Effector memory CD8-positive, alpha-beta T cell (primary cell): ENCODE results near the gene PLEKHS1.

Source experiments
- ATAC-seq: fragments of 150-1000 bp; cut with Tn5 transposase; replicated peaks from 2 replicates; pipeline ENCODE4 v1.10.0; 2021; ENCODE audit warnings: mild to moderate bottlenecking, moderate library complexity
- DNase-seq, 3 experiments: peaks; one replicate each; pipeline ENCODE4 v3.0.0; 2021
- H3K27ac Mint-ChIP-seq, 2 donors: one replicate each; pipeline ENCODE4 v1.8.0; 2022; ENCODE audit warnings: mild to moderate bottlenecking in 2 of 2, mixed read lengths in 2 of 2, moderate library complexity in 2 of 2
- H3K27me3 Mint-ChIP-seq, 2 donors: one replicate each; pipeline ENCODE4 v1.8.0; 2022; ENCODE audit warnings: mixed read lengths in 2 of 2
- H3K36me3 Mint-ChIP-seq: one replicate; pipeline ENCODE4 v1.8.0; 2022; ENCODE audit warnings: mild to moderate bottlenecking, moderate library complexity, mixed read lengths; ENCODE audit not compliant: insufficient read depth
- H3K4me1 Mint-ChIP-seq, 2 donors: one replicate each; pipeline ENCODE4 v1.8.0; 2022; ENCODE audit warnings: low read depth in 2 of 2, mixed read lengths in 2 of 2
- H3K4me3 Mint-ChIP-seq, 2 donors: one replicate each; pipeline ENCODE4 v1.8.0; 2022; ENCODE audit warnings: mild to moderate bottlenecking in 2 of 2, mixed read lengths in 2 of 2, moderate library complexity in 2 of 2
- H3K9me3 Mint-ChIP-seq, 2 donors: one replicate each; pipeline ENCODE4 v1.8.0; 2022; ENCODE audit warnings: mixed read lengths in 2 of 2
- total RNA-seq, 9 experiments: gene quantifications; one replicate each; lab custom pipeline; 2026; lab: John Stamatoyannopoulos, UW

The PLEKHS1 gene
- total RNA-seq: 0 to 0.12 (median 0.07) reads per million in 9 experiments

DNA sequence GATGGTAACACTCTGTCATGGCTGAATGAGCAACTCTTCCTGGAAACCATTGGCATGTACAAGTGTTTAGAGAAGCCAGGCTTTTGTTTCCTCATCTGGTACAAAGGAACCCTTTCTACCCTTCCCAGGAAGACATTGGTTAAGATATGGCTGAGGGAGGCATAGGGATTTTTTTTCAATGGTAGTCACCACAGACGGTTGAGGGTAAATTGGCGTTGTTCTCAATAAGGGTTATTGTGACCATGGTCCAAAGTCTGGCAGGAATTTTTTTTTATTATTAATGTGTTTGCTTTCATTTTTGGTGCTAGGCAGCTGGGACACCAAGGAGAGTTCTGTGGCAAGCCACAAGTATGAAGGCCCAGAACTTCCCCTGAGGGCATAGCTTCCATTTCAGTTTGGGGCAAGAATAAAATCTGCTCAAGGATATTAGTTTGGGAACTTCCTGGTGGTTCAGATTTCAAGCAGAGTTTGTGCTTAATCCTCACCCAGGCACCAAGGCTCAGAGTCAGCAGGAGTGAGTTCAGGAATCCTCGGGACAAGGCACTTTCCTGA, at the start of gene PLEKHS1:
TSS of gene PLEKHS1 (plus strand) at position 502 of the 552 bp plus-strand sequence. CDS start 3,596 bp downstream, outside the sequence.
- no peak within 1 kb of the TSS for H3K27ac Mint-ChIP-seq
- no peaks in the 10 kb centered on the region for H3K4me1 Mint-ChIP-seq
- peaks cover 27 to 51% of the 10 kb centered on the region in 2 donors for H3K27me3 Mint-ChIP-seq
- no peaks in the 10 kb centered on the region for H3K36me3 Mint-ChIP-seq
- ATAC-seq: no peak
- no peak within 1 kb of the TSS for H3K4me3 Mint-ChIP-seq
- no peaks in the 10 kb centered on the region for H3K9me3 Mint-ChIP-seq
- no peak for DNase-seq

DNA sequence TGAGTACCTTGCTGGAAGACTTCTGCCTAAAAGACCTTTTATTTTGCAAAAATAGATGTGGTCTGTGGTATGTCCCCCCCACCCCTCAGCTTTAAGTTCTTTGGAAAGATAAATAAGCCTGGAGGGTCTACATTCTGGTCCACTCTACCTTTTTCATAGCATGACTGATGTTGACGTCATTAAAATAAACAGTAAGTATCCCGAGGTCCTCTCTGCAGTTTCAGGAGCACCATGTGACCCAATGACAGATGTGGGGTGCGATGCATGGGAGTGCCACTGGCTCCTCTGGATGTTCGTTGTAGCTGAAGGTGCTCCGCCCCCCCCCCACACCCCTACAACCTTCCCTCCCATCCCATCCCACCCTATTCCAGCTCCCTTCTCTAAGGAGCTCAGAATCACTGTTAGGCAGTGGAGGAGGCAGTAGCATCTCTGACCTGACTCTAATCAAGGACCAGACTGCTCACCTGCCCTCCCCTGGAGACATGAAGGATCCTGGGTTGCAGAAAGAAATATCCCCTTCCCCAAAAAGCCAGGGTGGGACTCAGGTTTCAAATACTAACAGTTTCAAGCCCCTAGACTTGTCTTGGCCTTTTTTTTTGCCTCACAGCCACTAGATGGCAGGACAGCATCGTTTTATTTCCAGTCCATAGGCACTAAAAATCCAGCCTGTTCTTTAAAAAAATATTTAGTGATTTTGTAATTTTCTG, 46.7 kb upstream of the PLEKHS1 start:
- Mint-ChIP-seq H3K36me3 (peaks cover 20% of the 10 kb centered on the region), H3K27me3 (no peaks in the 10 kb centered on the region), H3K4me3 (no peak overlapping the region), H3K27ac (no peak overlapping the region), H3K9me3 (no peaks in the 10 kb centered on the region), H3K4me1 (peaks cover 19 to 30% of the 10 kb centered on the region in 2 donors)
- DNase-seq: peak in 2 of 3 experiments; percentile 10 to 16
- ATAC-seq: no peak

DNA sequence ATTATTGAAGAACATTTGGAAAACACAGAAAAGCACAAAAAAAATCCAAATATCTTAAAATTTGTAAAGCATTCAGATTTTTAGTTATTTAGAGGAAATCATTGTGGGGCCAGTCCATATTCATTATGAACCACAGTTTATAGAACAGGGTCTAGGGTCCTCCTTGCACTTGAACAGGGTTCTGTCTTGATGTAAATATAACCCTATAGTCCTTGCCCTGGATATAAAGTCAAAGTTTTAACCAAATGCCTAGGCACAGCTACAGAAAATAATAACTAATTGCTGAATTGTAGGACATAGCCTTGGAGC, 46.2 kb upstream of the PLEKHS1 start:
- Mint-ChIP-seq H3K36me3 (peaks cover 20% of the 10 kb centered on the region), H3K4me3 (no peak overlapping the region), H3K27ac (peak overlapping the region in 1 of 2 donors; percentile 66), H3K9me3 (no peaks in the 10 kb centered on the region), H3K4me1 (peaks cover 24 to 34% of the 10 kb centered on the region in 2 donors), H3K27me3 (no peaks in the 10 kb centered on the region)
- ATAC-seq (no peak), DNase-seq (no peak)

DNA sequence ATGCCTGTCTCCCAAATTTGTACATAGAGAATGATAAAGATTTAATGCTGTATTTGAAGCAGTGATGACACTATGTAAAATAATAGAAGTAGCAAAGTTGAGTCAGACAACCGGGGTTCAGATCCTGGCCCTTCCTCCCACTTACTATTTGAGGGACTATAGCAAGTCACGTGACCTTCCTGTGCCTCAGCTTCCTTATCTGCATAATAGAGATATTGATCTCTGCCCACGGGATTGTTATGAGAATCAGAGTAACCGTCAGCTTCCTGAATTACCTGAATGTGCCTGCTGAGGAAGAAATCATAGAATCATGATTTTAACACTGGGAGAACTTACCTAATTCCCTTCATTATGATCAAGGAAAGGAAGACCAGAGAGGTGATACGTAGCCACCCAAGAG, 44.9 kb upstream of the PLEKHS1 start:
- Mint-ChIP-seq H3K4me1 (peaks cover 26 to 30% of the 10 kb centered on the region in 2 donors), H3K36me3 (peaks cover 13% of the 10 kb centered on the region), H3K4me3 (no peak overlapping the region), H3K9me3 (no peaks in the 10 kb centered on the region), H3K27ac (peak overlapping the region; percentile 36 to 66), H3K27me3 (no peaks in the 10 kb centered on the region)
- ATAC-seq: no peak
- DNase-seq: no peak

DNA sequence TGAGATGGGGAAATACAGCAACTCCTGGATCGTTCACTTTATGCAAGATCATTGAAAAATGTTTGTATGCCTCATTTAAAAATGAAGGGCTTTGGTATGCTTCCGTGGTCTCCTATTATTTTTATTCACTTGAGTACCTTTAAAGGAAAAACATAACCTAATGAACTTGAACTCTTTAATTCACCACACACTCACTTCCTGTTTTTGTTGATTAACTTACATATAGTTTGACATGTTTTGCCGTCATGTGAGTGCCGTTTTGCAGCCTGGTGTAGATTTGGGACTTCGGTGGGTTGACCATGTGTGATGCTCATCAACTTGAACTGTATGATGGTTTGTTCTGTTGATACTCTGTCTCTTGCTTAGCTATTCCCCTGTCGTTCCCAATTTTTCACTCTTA, 42.8 kb upstream of the PLEKHS1 start:
- no peak for DNase-seq
- H3K9me3 Mint-ChIP-seq: no peaks in the 10 kb centered on the region
- peaks cover 26 to 30% of the 10 kb centered on the region in 2 donors for H3K4me1 Mint-ChIP-seq
- H3K4me3 Mint-ChIP-seq: no peak overlapping the region
- no peaks in the 10 kb centered on the region for H3K27me3 Mint-ChIP-seq
- H3K36me3 Mint-ChIP-seq: peaks cover 14% of the 10 kb centered on the region
- H3K27ac Mint-ChIP-seq: peak overlapping the region in 1 of 2 donors; percentile 65
- no peak for ATAC-seq

DNA sequence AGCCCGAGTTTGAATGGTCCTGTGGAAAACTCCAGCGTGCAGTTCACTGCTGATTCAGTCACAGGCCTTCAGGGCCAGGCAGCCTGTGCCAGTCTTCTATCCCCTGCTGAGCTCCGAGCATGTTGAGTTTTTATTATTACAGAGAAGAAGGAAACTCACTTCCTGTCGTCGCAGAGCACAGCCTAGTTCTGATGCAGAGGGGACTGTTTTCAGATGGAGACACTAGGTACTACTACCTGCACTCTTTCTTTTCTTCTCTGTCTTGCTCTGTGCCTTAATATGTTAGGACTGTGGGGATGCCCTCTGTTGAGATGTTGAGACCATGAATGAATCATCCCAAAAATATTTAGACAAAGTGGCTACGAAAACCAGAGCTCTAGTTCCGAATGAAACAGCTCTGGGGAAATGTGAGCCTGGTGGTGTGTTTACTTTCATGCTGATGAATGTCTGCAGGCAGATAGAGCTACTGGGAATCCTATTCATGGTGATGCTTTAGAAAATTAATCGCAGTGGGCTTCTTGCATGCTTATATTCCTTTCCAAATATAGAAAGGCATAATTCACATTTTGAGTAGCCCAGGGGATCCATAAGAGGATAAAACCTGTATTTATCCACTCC, 42.2 kb upstream of the PLEKHS1 start:
- Mint-ChIP-seq H3K9me3 (no peaks in the 10 kb centered on the region), H3K4me3 (no peak overlapping the region), H3K27me3 (no peaks in the 10 kb centered on the region), H3K4me1 (peaks cover 26 to 30% of the 10 kb centered on the region in 2 donors), H3K27ac (peak overlapping the region in 1 of 2 donors; percentile 65), H3K36me3 (peaks cover 18% of the 10 kb centered on the region)
- DNase-seq (no peak), ATAC-seq (no peak)

DNA sequence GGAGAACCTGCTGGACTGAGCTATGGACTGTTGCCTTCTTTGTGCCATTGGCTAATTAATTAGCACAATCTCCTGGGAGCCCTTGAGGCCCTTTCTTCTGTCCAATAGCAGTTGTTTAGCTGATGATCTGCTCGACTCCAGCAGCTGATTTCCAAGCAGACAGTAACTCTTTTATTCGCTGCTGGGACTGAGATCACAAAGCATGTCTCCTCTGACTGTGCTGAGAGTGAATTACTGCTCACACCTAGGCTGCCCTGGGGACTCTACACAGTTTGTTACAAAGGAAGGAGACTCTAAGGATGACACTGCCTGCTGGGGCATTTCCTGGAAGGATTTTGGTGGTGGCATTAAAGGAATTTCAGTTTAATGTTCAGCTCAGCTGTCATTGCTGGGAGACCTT, 40.3 kb upstream of the PLEKHS1 start:
- Mint-ChIP-seq H3K4me3 (no peak overlapping the region), H3K9me3 (peaks cover 0 to 3% of the 10 kb centered on the region in 2 donors), H3K27me3 (no peaks in the 10 kb centered on the region), H3K4me1 (peaks cover 26 to 30% of the 10 kb centered on the region in 2 donors), H3K36me3 (peaks cover 22% of the 10 kb centered on the region), H3K27ac (peak overlapping the region in 1 of 2 donors; percentile 72)
- DNase-seq (no peak), ATAC-seq (no peak)

DNA sequence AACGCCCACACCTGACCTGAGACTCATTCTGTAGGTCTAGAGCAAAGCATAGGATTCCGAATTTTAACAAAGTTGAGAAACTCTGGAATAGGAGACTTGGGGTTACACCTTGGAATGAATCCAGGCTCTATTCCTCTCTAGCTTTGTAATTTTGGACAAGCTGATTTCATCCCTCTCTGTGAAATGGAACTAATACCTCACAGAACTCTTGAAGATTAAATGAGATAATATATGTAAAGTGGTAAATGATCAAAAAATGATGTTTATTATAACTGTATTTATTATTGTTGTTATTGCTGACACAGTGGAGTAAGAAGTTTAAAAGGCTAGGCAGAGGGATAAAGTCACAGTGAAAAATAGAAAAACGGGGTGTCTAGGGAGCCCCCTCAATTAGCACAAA, 39.5 kb upstream of the PLEKHS1 start:
- peaks cover 22 to 29% of the 10 kb centered on the region in 2 donors for H3K4me1 Mint-ChIP-seq
- peaks cover 22% of the 10 kb centered on the region for H3K36me3 Mint-ChIP-seq
- H3K27me3 Mint-ChIP-seq: no peaks in the 10 kb centered on the region
- H3K27ac Mint-ChIP-seq: no peak overlapping the region
- no peak for DNase-seq
- H3K9me3 Mint-ChIP-seq: peaks cover 0 to 3% of the 10 kb centered on the region in 2 donors
- ATAC-seq: no peak
- no peak overlapping the region for H3K4me3 Mint-ChIP-seq

DNA sequence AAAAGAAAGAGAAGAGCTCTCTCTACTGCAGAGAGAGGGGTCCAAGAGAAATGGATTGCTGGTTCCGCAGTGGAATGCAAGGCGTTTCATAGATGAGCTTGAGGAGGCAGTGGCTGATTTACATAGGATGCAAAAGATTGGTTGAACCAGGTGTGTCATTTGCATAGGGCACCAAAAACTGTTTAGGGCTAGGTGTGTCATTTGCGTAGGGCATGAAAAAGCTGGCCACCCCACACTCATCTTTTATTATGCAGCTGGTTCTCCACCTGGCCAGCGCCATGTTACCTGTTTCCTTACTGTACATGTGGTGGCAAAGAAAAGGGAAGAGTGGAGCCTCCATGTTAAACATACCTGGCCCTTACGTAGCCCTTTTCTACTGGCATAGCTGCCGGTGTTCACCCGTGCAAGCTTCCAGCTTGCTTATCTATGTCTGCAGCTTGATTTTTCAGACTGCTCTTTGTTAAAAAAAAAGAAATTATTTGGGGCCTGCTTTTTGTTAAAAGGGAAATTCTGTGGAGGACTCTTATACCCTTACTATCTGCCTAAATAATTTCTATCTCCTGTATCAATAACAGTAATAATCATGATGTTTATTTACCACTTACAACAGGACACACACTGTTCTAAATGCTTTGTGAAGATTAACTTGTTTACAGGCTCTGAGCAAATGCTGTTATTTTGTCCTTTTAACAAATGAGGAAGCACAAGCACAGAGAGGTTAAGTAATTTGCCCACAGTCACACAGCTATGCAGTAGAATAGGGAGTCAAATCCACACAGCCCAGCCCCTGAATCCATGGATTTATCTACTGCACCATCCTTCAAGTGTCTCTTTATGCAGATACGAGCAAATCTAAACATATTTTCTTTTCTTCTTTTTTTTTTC, 38.5 kb upstream of the PLEKHS1 start:
- Mint-ChIP-seq H3K9me3 (peaks cover 0 to 3% of the 10 kb centered on the region in 2 donors), H3K27me3 (no peaks in the 10 kb centered on the region), H3K27ac (no peak overlapping the region), H3K4me1 (peaks cover 19 to 24% of the 10 kb centered on the region in 2 donors), H3K4me3 (no peak overlapping the region), H3K36me3 (peaks cover 29% of the 10 kb centered on the region)
- ATAC-seq: no peak
- no peak for DNase-seq

DNA sequence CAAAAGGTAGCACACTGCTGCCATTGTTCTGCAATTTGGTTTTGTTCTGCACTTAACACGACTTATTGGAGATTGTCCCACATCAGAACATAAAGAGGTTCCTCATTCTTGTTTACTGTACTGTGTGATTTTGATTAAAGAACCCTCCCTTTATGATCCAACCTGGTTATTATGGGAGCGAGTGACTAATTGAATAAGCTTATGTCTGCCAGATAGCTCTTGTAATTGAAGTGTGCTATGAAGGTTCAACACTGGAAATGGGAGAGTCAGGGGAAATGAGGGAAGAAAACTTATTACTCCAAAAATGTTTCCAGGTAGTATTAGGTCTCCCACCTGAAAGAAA, 37.9 kb upstream of the PLEKHS1 start:
- H3K27me3 Mint-ChIP-seq: no peaks in the 10 kb centered on the region
- H3K36me3 Mint-ChIP-seq: peaks cover 31% of the 10 kb centered on the region
- DNase-seq (no peak), ATAC-seq (no peak)
- H3K27ac Mint-ChIP-seq: no peak overlapping the region
- no peak overlapping the region for H3K4me3 Mint-ChIP-seq
- peaks cover 0 to 3% of the 10 kb centered on the region in 2 donors for H3K9me3 Mint-ChIP-seq
- peaks cover 19% of the 10 kb centered on the region in 2 donors for H3K4me1 Mint-ChIP-seq

DNA sequence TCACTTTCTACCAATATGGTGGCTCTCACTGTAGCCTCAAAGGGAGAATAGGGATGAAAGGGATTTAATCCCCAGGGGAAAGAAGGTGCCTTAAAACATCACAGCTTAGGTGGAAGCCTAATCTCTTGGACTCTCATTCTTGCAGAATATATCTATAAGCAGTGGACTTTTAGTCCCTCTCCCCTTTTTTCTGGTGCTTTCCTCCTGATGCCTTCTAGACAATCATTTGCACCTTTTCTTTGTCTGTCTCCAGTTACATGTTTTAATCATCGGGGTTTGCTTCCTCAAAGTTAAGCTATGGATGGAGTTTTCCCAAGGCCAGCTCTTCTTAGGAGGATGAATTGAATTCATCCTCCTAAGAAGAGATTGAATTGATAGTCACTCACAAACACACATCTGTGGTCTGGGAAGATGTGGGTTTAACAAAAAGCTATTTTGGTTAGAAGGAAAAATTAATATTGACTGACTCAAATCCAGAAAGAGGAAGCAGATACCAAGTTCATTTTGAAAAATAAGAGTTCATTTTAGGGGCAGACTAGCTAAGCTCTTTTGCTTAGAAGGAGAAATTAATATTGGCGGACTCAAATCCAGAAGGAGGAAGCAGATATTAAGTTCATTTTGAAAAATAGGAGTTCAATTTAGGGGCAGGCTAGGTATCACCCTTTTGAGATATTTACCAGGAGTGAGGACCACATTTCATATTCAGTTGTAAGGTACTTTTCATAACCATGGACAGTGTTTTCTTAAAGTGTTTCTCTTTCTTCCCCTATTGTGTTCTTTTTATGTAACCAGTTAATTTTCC, 35.2 kb upstream of the PLEKHS1 start:
- no peak for ATAC-seq
- Mint-ChIP-seq H3K36me3 (peaks cover 50% of the 10 kb centered on the region), H3K27ac (no peak overlapping the region), H3K4me1 (peaks cover 4 to 5% of the 10 kb centered on the region in 2 donors), H3K27me3 (no peaks in the 10 kb centered on the region), H3K4me3 (no peak overlapping the region), H3K9me3 (peaks cover 0 to 3% of the 10 kb centered on the region in 2 donors)
- no peak for DNase-seq

DNA sequence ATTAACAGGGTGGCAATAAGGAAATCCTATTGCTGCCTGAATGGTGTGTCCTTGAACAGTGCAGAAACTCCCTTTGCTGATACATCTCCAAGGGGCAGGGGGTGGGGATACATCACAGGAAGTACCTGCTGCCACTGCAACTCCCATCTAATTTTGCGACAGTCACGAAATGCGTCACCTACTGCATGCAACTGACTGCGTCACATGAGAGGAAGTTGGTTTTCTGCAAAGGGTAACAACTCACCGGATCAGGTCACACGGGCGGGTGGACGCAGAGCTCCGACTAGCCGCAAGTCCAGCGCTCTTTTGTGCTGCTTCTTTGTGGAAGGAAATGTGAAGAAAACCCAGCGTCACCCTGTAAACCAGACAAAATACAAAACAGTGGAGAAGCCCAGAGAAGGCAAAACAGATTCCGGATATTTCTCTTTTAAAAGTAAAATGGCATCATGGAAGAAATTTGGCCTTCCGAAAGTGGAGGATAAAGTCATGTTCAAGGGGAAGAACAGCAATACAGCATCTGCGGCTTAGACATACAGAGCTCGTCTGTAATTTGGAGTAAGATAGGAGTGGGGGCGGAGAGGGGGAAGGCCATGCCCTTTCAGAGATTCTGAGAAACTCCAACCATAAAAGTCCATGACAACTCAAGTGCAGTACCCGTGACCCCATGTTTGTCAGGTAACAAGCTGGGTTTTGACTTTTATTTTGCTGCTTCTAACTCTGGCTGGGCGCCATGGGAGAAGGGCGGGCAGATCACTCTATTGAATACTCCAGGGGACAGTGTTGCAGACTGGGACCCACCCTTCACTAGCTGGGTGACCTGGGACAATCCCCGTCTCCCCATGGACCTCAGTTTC, 32.3 kb upstream of the PLEKHS1 start:
- Mint-ChIP-seq H3K4me1 (peaks cover 4 to 5% of the 10 kb centered on the region in 2 donors), H3K4me3 (no peak overlapping the region), H3K27me3 (no peaks in the 10 kb centered on the region), H3K36me3 (peaks cover 66% of the 10 kb centered on the region), H3K27ac (no peak overlapping the region), H3K9me3 (peaks cover 0 to 3% of the 10 kb centered on the region in 2 donors)
- DNase-seq (no peak), ATAC-seq (no peak)
